Activated naive CD4-positive, alpha-beta T cell (primary cell): ENCODE measurements around the gene CACNA1I.

Experiments
- DNase-seq, 4 experiments: peaks; one replicate each; lab custom pipeline; 2025; lab: John Stamatoyannopoulos, UW

CACNA1I gene

DNA sequence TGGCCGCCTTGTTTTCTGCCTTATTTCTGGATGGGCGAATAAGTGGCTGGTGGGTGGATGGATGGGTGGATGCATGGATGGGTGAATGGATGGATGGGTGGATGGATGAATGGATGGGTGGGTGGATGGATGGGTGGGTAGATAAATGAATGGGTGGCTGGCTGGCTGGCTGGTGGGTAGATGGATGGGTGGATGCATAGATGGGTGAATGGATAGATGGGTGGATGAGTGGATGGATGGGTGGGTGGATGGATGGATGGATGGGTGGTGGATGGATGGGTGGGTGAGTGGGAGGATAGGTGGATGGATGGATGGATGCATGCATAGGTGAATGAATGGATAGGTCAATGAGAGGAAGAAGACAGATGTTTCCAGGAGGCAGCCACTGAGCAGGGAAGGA is 98.9 kb downstream of the CACNA1I start:
- no peak for DNase-seq

DNA sequence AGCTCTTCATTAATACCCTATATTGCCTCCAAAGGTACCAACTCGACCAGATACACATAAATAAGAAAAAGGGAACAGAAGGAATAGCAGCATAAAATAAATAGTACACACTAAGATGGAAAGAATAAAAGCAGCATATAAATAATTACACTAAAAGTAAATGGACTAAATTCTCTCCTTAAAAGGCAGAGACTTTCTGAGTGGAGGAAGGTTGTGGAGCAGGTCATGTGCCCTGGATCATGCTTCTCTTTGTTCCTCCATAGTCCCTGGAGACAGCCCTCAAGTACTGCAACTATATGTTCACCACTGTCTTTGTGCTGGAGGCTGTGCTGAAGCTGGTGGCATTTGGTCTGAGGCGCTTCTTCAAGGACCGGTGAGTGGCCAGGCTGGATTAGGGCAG is 101.4 kb downstream of the CACNA1I start:
- no peak for DNase-seq

DNA sequence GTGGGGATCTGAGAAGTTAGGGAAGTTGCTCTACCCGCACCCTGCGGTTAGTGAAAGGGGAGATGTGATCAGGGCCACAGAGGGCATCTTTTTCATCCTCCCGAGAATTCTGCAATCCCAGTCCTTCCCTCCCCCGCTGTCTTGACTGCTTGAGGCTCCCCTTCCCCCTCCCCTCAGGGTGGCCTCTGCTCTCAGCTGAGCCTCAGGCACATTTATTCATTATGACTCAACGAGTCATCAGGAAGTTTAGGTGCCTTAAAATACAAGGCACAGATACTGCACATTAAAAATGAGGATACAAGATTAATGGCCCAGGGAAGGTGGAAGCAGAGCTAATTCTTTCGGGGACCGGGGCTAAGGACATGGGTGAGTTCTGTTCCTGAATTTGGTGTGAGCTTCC is 104.0 kb downstream of the CACNA1I start:
- no peak for DNase-seq

- DNase-seq, result no peak
These were observed 105.4 kb downstream of the CACNA1I start for GRCh38 chr22:39675947-39676346.

- no peak for DNase-seq
These were observed 107.4 kb downstream of the CACNA1I start for GRCh38 chr22:39677967-39678366.

- no peak for DNase-seq
These were observed 108.4 kb downstream of the CACNA1I start for GRCh38 chr22:39678862-39679490.

DNA sequence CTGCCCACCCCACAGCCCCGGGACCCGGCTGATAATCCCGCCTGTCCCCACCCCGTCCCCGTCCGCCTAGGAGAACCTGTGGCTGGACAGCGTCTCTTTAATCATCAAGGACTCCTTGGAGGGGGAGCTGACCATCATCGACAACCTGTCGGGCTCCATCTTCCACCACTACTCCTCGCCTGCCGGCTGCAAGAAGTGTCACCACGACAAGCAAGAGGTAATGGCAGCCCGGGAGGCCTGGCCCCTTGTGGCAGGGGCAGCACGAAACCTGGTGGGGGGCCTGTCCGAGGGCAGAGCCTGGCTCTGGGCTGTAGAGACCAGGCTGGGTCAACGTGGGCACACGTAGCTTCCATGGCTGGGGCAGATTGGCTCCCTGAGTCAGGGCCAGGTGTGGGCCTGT is 109.1 kb downstream of the CACNA1I start:
- no peak for DNase-seq

DNA sequence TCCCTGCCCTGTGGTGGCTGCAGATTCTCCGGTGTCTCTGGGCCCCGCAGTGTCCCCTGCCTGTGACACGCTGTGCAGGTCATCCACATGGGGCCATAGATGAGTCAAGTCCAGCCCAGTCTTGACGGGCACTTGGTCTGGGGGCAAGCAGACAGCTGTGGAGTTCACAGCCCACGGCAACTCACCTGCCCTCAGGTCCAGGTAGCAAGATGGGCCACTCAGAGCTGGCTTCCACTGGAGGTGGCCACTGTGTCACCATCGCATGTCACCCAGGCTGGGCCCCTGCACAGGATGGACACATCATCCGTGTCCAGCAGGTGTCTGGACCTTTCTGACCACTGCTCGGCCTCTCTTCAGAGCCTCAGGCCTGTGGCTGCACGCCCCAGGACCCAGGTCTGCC is 109.9 kb downstream of the CACNA1I start:
- DNase-seq, result no peak

GRCh38 chr22:39681038-39681861 is 110.7 kb downstream of the CACNA1I start:
- DNase-seq, result no peak

DNA sequence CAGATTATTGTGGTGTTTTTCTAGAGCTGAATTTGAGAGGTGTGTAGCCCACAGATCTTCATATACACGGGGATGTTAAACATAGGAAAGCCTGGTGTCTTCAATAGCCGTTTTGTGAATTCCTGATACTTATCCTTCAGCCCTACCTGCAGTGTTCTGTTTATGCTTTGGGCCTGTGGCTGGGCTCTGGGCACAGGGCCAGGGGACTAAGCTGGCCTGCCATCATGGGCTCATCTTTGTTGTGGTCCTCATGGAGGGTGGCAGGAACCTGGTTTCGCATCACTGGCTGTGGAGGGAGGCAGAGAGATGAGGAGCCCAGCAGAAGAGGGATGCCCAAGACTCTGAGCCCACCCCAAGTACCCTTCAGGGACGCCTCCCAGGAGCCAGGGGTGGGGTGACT is 112.4 kb downstream of the CACNA1I start:
- no peak for DNase-seq

- no peak for DNase-seq
These were observed 113.1 kb downstream of the CACNA1I start for GRCh38 chr22:39683639-39684038.

DNA sequence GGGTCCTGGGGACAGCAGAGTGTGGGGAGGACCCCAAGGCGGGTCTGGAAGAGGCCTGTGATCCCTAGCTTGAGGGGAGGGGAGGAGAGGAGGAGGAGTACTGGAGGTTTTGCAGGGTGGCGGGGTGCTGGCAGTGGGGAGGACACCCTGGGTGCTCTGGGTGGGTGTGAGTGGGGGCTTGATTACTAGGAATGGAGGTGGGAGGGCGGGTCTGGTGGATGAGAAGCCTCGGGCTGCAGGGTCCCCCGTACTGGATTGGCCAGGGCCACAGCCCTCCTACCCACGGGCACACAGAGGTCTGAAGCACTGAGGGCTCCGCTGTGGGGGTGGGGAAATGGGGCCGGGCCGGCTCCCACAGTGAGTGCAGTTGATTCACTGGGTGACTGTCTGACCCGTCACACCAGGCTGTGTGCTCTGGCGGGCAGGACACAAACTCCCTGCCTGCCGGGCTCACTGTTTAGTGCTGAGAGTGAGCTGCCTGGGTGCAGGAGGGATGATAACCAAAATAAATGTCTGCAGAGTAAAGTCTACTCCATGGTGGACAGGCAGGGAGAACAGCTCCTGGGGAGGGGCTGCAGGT is 114.2 kb downstream of the CACNA1I start:
- DNase-seq, result no peak

DNA sequence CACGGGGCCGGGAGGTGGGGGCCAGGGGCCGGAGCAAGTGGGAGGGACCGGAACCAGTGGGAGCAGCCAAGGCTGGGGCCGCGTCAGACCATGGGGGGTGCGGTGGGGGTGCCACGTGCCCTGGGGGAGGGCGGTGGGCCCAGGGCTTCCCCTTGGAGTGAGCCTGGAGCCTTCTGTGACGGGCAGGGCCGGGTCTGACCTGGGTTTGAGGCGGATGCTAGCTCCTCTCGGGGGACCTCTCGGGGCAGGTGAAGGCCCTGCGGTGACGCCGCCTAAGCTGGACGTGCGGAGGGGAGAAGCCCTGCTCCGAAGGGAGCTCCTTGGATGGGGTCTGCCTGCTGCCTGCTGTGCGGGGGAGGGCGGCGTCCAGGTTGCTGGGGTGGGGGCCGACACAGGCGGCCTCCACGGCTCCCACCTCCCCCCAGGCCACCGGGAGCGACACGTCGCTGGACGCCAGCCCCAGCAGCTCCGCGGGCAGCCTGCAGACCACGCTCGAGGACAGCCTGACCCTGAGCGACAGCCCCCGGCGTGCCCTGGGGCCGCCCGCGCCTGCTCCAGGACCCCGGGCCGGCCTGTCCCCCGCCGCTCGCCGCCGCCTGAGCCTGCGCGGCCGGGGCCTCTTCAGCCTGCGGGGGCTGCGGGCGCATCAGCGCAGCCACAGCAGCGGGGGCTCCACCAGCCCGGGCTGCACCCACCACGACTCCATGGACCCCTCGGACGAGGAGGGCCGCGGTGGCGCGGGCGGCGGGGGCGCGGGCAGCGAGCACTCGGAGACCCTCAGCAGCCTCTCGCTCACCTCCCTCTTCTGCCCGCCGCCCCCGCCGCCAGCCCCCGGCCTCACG is 115.0 kb downstream of the CACNA1I start:
- DNase-seq, result no peak

GRCh38 chr22:39686178-39686620 is 115.6 kb downstream of the CACNA1I start:
- DNase-seq, result no peak

DNA sequence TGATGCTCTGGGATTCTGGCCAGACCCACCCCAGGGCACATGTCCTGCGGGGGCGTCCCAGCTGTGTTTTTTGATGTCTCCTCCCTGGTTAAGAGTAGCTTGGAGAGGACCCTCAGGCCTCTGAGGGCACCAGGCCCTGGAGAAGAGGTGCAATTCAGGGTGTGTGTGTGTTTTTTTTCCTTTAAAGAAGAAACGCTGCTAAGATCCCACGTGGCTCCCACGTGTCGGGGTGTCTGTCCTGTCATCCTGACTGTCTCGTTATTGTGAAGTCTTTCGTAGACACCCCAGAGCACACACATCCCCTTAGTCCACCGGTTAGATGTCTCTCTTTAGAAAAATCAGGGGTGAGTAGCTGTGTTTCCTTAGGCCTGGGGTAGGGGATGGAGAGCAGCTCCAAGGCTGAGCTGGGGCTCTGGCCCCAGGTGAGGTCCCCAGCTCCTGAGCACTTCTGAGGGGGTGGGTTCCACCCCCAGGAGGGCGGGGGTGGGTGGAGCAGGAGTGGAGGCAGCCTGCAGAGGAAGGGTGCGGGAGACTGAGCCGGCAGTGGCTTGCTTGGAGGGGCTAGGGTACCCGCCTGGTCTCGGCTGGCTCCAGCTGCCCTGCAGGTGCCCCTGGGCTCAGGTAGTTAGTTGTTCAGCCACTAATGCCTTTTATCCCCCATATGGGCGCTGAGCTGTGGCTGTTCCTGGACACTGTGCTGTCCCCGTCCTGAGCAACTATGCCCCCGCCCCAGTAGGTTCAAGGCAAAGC is 116.4 kb downstream of the CACNA1I start:
- DNase-seq, result no peak

DNA sequence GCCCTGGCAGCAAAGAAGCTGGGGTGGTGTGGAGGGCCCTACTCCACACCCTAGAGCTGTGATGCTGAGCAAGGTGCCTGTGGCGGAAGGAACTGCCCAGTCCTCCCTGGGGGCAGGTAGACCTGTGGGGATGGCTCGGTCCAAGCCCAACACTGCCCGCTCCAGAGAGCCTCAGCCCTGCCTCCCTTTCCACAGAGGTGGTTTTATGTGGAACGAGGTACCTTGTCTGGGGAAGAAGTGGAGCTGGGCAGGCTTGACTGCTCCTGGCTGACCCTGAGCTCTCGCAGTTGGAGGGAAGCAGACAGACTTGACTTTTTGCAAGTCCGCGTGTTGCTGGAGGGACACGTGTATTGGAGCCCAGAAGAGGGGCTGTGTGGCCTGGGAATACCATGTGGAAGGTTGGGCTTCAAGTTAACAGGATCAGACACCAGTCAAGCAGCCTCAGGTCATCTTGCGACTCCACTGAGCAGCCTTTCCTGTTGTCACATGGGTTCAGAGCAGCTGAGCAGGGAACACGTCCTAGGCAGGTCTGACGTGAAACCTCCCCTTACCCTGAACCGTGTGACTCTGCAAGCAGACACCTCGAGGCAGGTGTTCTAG is 117.7 kb downstream of the CACNA1I start:
- DNase-seq, result no peak

DNA sequence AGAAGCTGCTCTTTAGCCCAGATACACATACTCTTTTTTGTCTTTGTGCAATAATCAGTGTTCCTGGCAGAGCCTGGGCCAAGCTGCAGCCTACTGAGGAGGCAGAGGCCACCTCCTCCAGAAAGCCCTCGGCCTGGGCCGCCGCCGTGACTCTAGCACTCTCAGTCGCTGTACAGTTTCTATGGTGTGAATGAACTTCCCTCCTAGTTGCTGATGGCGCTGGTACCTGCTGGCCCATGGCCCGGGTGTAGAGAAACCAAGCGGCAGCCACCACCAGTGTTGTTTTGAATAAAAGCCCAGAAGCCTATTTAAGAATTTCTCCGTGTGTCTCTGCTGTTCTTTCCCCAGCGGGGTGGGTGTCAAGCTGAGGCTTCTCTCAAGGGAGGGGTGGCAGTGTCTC is 118.9 kb downstream of the CACNA1I start:
- DNase-seq, result no peak

DNA sequence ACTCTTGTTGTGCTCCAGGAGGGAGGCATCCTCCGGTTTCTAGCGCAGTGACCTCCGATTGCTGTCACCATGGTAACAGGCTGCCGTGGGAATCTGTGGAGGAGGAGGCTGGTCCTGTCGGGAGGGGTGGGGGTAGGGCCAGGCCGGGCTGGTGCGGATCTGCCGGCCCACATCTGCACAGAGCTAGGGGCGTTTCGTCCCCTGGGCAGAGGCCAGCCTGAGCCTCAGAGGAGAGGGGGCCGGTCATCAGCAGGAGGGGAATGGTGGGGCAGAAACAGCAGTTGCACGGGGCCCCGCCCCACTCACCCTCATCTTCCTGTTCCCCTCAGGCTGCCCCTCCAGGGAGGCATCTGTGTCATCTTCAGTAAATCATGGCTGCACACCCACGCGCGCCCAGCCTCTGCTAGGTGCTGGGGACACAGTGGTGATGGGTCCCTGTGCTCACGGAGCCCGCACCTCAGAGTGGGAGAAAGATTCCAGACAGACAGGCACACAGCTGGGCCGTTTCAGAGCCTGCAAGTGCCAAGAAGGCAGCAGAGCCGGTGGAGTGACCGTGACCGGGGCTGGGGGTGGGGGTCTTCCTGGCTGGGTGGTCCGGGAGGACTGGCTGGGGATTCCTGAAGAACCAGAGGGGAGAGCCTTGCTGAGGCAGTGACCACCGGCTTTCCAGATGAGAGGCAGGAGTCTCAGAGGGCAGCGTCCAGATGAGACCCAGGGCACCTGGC is 120.5 kb downstream of the CACNA1I start:
- no peak for DNase-seq

DNA sequence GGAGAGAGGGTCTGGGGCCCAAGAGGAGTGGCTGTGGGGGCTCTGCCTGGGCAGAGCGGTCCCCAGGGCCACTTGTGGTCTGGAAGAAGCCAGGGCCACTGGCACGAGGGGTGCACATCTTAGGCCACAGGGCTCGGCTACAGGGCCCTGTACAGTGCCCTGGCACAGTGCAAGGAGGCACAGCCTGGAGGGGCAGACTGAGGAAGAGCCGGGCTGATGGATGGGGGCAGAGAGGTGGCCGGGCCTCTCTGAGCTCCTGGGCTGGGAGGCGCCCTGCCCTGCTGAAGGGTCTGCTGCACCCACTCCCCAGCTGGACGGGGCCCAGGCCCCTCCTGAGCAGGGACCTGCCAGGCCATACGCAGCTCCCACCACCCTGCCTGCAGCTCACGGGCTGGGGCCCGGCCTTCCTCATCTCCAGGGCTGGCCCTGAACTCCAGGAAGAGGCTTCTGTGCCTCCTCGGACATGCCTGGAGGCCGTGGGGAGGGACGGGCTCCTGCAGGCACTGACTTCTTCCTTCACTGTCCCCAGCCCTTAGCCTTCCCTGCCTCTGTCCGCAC is 123.5 kb downstream of the CACNA1I start:
- DNase-seq, result no peak

GRCh38 chr22:39697790-39698430 is 127.4 kb downstream of the CACNA1I start:
- no peak for DNase-seq
